Progenitor cell of endocrine pancreas (in vitro differentiated cells): ENCODE results near the gene ANKS1B. TPM values are rescaled to one million over a fixed set of nuclear protein-coding genes. Genes with fewer than 3 reads are reported as not detected.

ENCODE experiments used
- DNase-seq: peaks from one replicate; pipeline ENCODE4 v3.0.0; 2021; ENCODE audit warnings: low spot score; ENCODE audit not compliant: unreplicated experiment
- H3K27ac Mint-ChIP-seq: 2 replicates; pipeline ENCODE4 v1.8.0; 2021; ENCODE audit warnings: mild to moderate bottlenecking, moderate library complexity, mixed read lengths
- H3K27me3 Mint-ChIP-seq: 2 replicates; pipeline ENCODE4 v1.8.0; 2021; ENCODE audit warnings: mixed read lengths
- H3K36me3 Mint-ChIP-seq: 2 replicates; pipeline ENCODE4 v1.8.0; 2022; ENCODE audit warnings: mixed read lengths; ENCODE audit not compliant: insufficient read depth
- H3K4me1 Mint-ChIP-seq: 2 replicates; pipeline ENCODE4 v1.8.0; 2021; ENCODE audit warnings: low read depth, mixed read lengths
- H3K4me3 Mint-ChIP-seq: 2 replicates; pipeline ENCODE4 v1.8.0; 2021; ENCODE audit warnings: low read depth, mild to moderate bottlenecking, moderate library complexity, mixed read lengths
- H3K9me3 Mint-ChIP-seq: 2 replicates; pipeline ENCODE4 v1.8.0; 2021; ENCODE audit warnings: low read depth, mixed read lengths
- total RNA-seq: library from RNA; stranded (reverse); gene quantifications from 2 replicates; pipeline ENCODE4 v1.2.1, GENCODE V29; 2021
- TF ChIP-seq, protein P1 (sequence below): fragments of 200-600 bp; sonication (generic); IDR thresholded peaks from one replicate; pipeline ENCODE4 v1.5.0; 2021; ENCODE audit warnings: antibody characterized with exemption, mild to moderate bottlenecking; ENCODE audit not compliant: unreplicated experiment

The ANKS1B gene
- total RNA-seq, 1 donor from 2014 or later, result 10.1 TPM

DNA sequence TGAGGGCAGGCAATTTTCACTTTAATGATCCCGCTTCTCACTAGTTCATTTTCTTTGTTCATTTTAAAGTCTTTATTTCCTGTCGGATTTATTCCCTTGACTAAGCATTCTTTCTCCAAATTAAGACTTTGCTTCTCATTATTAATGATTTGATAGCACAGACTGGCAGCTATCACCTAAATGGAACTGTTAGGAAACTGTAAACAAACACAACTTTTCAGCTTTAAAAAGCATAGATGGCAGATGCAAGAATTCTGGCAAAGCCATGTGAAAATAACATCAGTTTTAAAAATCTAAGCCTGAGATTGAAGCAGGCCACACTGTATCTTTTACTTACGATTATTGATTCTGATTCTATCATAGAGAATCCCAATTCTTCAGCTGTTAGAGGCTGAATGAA, 225.7 kb downstream of the ANKS1B start:
- H3K9me3 Mint-ChIP-seq, result peaks cover 11% of the 10 kb centered on the region
- no peak overlapping the region for H3K4me3 Mint-ChIP-seq
- peaks cover 3% of the 10 kb centered on the region for H3K4me1 Mint-ChIP-seq
- no peaks in the 10 kb centered on the region for H3K36me3 Mint-ChIP-seq
- H3K27ac Mint-ChIP-seq, result no peak overlapping the region
- H3K27me3 Mint-ChIP-seq, result no peaks in the 10 kb centered on the region
- TF ChIP-seq, protein P1, sequence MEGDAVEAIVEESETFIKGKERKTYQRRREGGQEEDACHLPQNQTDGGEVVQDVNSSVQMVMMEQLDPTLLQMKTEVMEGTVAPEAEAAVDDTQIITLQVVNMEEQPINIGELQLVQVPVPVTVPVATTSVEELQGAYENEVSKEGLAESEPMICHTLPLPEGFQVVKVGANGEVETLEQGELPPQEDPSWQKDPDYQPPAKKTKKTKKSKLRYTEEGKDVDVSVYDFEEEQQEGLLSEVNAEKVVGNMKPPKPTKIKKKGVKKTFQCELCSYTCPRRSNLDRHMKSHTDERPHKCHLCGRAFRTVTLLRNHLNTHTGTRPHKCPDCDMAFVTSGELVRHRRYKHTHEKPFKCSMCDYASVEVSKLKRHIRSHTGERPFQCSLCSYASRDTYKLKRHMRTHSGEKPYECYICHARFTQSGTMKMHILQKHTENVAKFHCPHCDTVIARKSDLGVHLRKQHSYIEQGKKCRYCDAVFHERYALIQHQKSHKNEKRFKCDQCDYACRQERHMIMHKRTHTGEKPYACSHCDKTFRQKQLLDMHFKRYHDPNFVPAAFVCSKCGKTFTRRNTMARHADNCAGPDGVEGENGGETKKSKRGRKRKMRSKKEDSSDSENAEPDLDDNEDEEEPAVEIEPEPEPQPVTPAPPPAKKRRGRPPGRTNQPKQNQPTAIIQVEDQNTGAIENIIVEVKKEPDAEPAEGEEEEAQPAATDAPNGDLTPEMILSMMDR, result no peak
- DNase-seq, result no peak

DNA sequence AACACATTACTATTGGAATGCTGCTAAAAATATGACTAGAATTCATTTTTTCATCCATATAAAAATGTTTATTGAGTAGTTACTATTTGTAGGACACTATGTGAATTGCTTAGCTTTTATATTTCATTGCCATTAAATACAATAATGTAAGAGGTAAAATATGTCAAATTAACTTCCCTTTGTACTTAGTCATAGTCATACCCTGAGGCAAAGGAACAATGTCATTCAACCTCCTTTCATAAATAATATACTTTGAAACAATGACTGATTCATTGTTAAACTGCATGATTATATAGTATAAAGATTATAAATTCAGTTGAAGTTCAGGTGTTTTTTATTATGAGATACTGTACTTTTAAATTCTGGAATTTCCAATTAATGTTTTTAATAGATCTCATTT, 232.0 kb downstream of the ANKS1B start:
- Mint-ChIP-seq H3K27ac (no peak overlapping the region), H3K4me1 (peaks cover 2% of the 10 kb centered on the region), H3K27me3 (no peaks in the 10 kb centered on the region), H3K9me3 (peaks cover 15% of the 10 kb centered on the region), H3K36me3 (no peaks in the 10 kb centered on the region), H3K4me3 (no peak overlapping the region)
- TF ChIP-seq, protein P1, result no peak
- DNase-seq, result no peak

DNA sequence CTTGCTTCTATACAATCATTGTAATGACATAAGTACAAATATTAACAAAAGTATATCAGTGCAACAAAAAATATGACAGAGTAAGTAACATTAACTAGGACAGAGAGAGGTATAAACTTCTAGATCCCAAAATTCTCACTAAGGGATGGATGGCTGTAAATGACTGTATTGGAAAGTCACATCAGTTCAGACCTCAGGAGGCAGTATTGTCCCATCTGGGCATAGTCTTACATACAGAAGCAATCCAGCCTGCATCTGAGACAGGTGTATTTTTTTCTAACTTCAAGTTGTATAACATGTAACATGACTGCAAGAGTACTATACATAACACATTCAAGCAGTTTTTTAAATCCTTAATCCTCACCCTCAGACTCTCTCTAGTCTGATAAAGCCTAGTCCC, 238.2 kb downstream of the ANKS1B start:
- Mint-ChIP-seq H3K27ac (no peak overlapping the region), H3K27me3 (no peaks in the 10 kb centered on the region), H3K9me3 (no peaks in the 10 kb centered on the region), H3K4me3 (no peak overlapping the region), H3K36me3 (no peaks in the 10 kb centered on the region), H3K4me1 (no peaks in the 10 kb centered on the region)
- DNase-seq, result no peak
- TF ChIP-seq, protein P1, result peak; percentile 33

DNA sequence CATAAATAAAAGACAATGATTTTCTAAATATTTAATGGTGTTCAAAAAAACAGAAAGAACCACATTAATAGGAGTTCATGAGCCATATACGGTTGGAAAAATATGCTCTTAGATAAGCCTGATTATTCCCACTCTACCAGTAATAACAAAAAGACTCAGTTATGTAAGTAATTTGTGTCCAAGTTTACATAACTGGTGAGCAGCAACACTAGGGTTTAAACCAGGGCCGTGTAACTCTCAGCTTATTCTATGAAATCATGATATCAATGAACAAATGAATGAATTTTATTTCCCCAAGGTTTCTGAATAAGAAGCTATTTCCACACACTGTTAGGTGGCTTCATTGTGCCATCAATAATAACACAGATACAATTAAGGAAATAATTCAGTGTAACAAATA, 238.8 kb downstream of the ANKS1B start:
- no peaks in the 10 kb centered on the region for H3K27me3 Mint-ChIP-seq
- no peak for DNase-seq
- no peaks in the 10 kb centered on the region for H3K36me3 Mint-ChIP-seq
- H3K27ac Mint-ChIP-seq, result no peak overlapping the region
- H3K9me3 Mint-ChIP-seq, result no peaks in the 10 kb centered on the region
- no peak overlapping the region for H3K4me3 Mint-ChIP-seq
- TF ChIP-seq, protein P1, result no peak
- no peaks in the 10 kb centered on the region for H3K4me1 Mint-ChIP-seq

DNA sequence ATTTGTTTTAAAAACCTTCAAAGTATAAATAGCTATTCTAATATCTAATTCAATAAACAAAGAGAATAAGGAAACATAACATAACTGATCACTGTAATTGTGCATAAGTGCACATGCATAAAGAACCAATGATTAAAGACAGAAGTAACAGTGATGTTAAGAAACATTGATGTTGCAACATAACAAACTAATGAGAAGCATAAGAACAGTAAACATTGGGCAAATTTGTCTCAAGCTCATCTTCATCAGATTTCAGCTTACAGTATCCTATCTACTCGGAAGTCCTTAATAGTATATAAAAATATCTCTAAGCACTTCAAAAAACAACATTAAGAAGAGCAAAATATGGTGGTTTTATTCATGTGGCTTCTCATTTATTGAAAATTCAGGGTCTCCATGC, 239.6 kb downstream of the ANKS1B start:
- no peaks in the 10 kb centered on the region for H3K36me3 Mint-ChIP-seq
- H3K4me1 Mint-ChIP-seq, result no peaks in the 10 kb centered on the region
- no peaks in the 10 kb centered on the region for H3K27me3 Mint-ChIP-seq

More for the DNA sequence above, 239.6 kb downstream of the ANKS1B start:
- Mint-ChIP-seq H3K4me3 (no peak overlapping the region), H3K27ac (no peak overlapping the region), H3K9me3 (no peaks in the 10 kb centered on the region)
- DNase-seq, result no peak
- TF ChIP-seq, protein P1, result no peak
